Chondrocyte (in vitro differentiated cells): ENCODE results near the gene SLA2. TPM values are rescaled to one million over a fixed set of nuclear protein-coding genes. Genes with fewer than 3 reads are reported as not detected.
A peak's percentile ranks its signal among the peaks of the same experiment; 100 is the strongest.
"Not testable (repeated sequence)": the region's sequence is repeated elsewhere in the genome, so short reads cannot be mapped to it uniquely, and the experiment has no call there.

Experiments used
- DNase-seq: peaks from one replicate; pipeline ENCODE4 v3.0.0; 2021; ENCODE audit warnings: mixed read lengths, low spot score
- H3K27ac Mint-ChIP-seq: one replicate; pipeline ENCODE4 v1.8.0; 2021; ENCODE audit warnings: mild to moderate bottlenecking, moderate library complexity, mixed read lengths; ENCODE audit not compliant: unreplicated experiment
- H3K27me3 Mint-ChIP-seq: 2 replicates; pipeline ENCODE4 v1.8.0; 2021; ENCODE audit warnings: low read depth, mixed read lengths
- H3K36me3 Mint-ChIP-seq: 2 replicates; pipeline ENCODE4 v1.8.0; 2021; ENCODE audit warnings: low read depth, mixed read lengths
- H3K4me1 Mint-ChIP-seq: 2 replicates; pipeline ENCODE4 v1.8.0; 2021; ENCODE audit warnings: low read depth, mild to moderate bottlenecking, mixed read lengths
- H3K4me3 Mint-ChIP-seq: one replicate; pipeline ENCODE4 v1.8.0; 2021; ENCODE audit warnings: mild to moderate bottlenecking, moderate library complexity, mixed read lengths; ENCODE audit not compliant: unreplicated experiment
- H3K9me3 Mint-ChIP-seq: 2 replicates; pipeline ENCODE4 v1.8.0; 2021; ENCODE audit warnings: low read depth, mixed read lengths
- CTCF ChIP-seq: fragments of 200-600 bp; sonication (generic); IDR thresholded peaks from 2 replicates; pipeline ENCODE4 v1.5.0; 2021; ENCODE audit warnings: antibody characterized with exemption, mild to moderate bottlenecking, moderate library complexity
- total RNA-seq: library from RNA; stranded (reverse); gene quantifications from 3 replicates; pipeline ENCODE4 v1.2.1, GENCODE V29; 2021

Gene SLA2
- total RNA-seq, 1 donor from 2014 or later, result not detected

GRCh38 chr20:36684747-36685146 lies 38.8 kb upstream of the SLA2 start:
- no peak overlapping the region for H3K27ac Mint-ChIP-seq
- no peaks in the 10 kb centered on the region for H3K9me3 Mint-ChIP-seq
- no peak for DNase-seq
- H3K36me3 Mint-ChIP-seq, result peaks cover 6% of the 10 kb centered on the region
- H3K27me3 Mint-ChIP-seq, result no peaks in the 10 kb centered on the region
- TF ChIP-seq CTCF, result no peak
- no peaks in the 10 kb centered on the region for H3K4me1 Mint-ChIP-seq
- H3K4me3 Mint-ChIP-seq, result no peak overlapping the region

GRCh38 chr20:36682311-36682710 lies 36.3 kb upstream of the SLA2 start:
- peaks cover 6% of the 10 kb centered on the region for H3K36me3 Mint-ChIP-seq
- H3K4me1 Mint-ChIP-seq, result peaks cover 9% of the 10 kb centered on the region
- no peak overlapping the region for H3K27ac Mint-ChIP-seq
- no peak for DNase-seq
- H3K4me3 Mint-ChIP-seq, result no peak overlapping the region
- TF ChIP-seq CTCF, result no peak
- H3K9me3 Mint-ChIP-seq, result no peaks in the 10 kb centered on the region
- H3K27me3 Mint-ChIP-seq, result no peaks in the 10 kb centered on the region

- TF ChIP-seq CTCF, result peak; percentile 58
- H3K36me3 Mint-ChIP-seq, result peaks cover 6% of the 10 kb centered on the region
- no peak for DNase-seq
- no peaks in the 10 kb centered on the region for H3K27me3 Mint-ChIP-seq
- peaks cover 10% of the 10 kb centered on the region for H3K4me1 Mint-ChIP-seq
- H3K27ac Mint-ChIP-seq, result peak overlapping the region; percentile 83
- H3K4me3 Mint-ChIP-seq, result peak overlapping the region; percentile 79
- H3K9me3 Mint-ChIP-seq, result no peaks in the 10 kb centered on the region
These were observed 31.4 kb upstream of the SLA2 start for GRCh38 chr20:36677422-36677771.

DNA sequence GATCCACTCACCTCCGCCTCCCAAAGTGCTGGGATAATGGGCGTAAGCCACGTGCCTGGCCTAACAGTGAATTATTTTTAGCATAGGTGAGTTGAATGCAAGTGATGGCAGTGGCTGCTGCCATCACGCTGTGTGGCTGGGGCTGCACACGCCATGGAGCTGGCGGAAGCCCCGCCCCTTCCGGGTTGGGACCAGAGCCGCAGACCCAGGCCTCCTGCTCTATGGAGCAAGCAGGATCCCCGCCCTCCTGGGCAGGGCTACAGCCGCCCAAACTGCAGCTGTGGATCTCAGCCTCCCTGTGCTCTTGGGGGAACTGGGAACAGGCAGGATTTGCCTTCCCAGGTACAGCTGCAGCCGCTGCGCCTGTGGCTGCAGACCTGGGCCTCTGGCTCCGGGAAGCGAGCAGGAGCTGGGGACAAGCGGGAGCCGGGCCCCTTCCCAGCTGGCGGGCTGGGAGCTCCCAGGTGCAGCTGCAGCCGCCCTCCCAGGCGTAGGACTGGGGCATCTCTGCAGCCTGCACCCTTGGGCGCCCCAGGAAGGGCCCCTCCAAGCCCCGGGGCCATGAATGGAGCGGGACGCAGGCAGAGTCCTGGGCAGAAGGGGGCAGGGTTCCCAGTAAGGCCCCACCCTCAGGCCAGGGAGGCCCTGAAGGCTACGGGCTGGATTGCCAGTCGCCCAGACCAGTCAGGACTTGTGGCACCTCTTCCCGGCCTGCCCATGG lies 30.9 kb upstream of the SLA2 start:
- Mint-ChIP-seq H3K9me3 (no peaks in the 10 kb centered on the region), H3K36me3 (peaks cover 6% of the 10 kb centered on the region), H3K27ac (peak overlapping the region; percentile 83)

DNA sequence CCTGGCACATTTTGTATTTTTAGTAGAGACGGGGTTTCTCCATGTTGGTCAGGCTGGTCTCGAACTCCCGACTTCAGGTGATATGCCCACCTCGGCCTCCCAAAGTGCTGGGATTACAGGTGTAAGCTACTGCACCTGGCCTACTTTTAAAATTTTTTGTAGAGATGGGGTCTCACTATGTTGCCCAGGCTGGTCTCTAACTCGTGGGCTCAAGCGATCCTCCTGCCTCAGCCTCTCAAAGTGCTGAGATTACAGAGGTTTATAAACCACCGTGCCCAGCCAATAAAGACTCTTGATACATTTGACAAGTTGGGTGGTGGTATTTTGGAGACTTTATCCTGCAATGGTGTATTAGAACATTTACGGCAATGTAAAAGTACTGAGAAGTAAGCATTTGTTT lies 29.5 kb upstream of the SLA2 start:
- not testable (repeated sequence) for H3K27me3 Mint-ChIP-seq, H3K9me3 Mint-ChIP-seq, H3K4me3 Mint-ChIP-seq, DNase-seq, H3K36me3 Mint-ChIP-seq, H3K27ac Mint-ChIP-seq
- H3K4me1 Mint-ChIP-seq, result peaks cover 10% of the 10 kb centered on the region

More for the DNA sequence above, 30.9 kb upstream of the SLA2 start:
- peak; percentile 8 for TF ChIP-seq CTCF
- no peaks in the 10 kb centered on the region for H3K27me3 Mint-ChIP-seq
- peaks cover 10% of the 10 kb centered on the region for H3K4me1 Mint-ChIP-seq
- DNase-seq, result peak; percentile 93
- H3K4me3 Mint-ChIP-seq, result peak overlapping the region; percentile 79

GRCh38 chr20:36672991-36673390 lies 27.0 kb upstream of the SLA2 start:
- no peaks in the 10 kb centered on the region for H3K27me3 Mint-ChIP-seq
- H3K27ac Mint-ChIP-seq, result no peak overlapping the region
- TF ChIP-seq CTCF, result no peak
- no peaks in the 10 kb centered on the region for H3K9me3 Mint-ChIP-seq
- no peak for DNase-seq
- H3K36me3 Mint-ChIP-seq, result peaks cover 6% of the 10 kb centered on the region
- peaks cover 8% of the 10 kb centered on the region for H3K4me1 Mint-ChIP-seq
- no peak overlapping the region for H3K4me3 Mint-ChIP-seq
